NCI-H510A treated with DMSO at 0.1 percent for 48 hours (cell line): ENCODE data around the gene IVD.

Experiments
- DNase-seq: peaks from one replicate; lab custom pipeline; 2025; lab: John Stamatoyannopoulos, UW

Gene IVD

DNA sequence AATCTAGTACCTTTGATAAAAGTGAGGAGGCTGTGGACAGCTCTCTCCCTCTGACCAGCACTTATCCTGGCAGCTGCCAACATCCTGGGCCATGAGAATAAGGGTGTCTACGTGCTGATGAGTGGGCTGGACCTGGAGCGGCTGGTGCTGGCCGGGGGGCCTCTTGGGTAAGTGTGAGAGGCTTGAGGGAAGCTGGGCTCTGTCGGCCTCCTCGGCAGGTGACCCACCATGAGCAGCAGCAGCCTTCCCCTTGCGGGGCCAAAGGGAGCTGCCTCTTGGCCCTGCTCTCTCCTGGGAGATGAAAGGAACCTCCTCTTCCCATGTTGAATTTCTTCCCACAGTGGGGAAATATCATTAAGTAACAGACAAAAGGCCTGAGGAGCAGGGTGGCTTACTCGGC lies 9.2 kb downstream of the IVD start:
- no peak for DNase-seq

DNA sequence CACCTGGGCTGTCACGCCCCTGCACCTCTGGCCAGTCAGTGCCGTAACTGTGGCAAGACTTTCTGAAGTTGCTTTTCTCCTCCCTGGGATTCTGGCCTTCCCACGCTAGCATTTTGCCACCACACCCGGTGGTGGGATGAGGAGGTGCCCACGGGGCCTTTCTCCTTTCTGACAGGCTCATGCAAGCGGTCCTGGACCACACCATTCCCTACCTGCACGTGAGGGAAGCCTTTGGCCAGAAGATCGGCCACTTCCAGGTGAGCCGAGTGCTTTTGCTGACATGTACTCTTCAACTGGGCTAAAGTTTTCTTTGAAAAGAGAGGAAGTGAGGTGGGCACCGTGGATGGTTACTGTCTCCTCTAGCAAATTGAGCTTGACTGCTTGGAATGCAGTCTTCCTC lies 9.6 kb downstream of the IVD start:
- no peak for DNase-seq

DNA sequence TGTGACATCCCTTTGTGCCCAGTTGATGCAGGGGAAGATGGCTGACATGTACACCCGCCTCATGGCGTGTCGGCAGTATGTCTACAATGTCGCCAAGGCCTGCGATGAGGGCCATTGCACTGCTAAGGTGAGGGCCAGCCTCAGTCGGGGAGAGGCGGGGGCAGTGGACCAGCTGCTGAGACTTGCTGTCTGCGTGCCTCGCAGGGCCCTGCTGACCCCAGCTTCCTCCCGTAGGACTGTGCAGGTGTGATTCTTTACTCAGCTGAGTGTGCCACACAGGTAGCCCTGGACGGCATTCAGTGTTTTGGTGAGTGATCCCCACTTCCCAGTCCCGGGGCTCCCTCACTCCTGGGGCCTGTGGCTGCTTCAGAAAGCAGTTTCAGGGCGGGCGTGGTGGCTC lies 10.5 kb downstream of the IVD start:
- DNase-seq: no peak

DNA sequence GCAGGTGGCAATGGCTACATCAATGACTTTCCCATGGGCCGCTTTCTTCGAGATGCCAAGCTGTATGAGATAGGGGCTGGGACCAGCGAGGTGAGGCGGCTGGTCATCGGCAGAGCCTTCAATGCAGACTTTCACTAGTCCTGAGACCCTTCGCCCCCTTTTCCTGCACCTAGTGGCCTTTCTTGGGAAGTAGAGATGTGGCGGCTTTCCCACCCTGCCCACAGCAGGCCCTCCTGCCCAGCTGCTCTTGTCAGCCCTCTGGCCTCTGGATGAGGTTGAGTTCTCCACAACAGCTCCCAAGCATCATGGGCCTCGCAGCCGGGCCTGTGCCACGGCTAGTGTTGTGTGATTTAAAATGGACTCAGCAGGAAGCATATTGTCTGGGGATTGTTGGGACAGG lies 12.5 kb downstream of the IVD start:
- DNase-seq: no peak

DNA sequence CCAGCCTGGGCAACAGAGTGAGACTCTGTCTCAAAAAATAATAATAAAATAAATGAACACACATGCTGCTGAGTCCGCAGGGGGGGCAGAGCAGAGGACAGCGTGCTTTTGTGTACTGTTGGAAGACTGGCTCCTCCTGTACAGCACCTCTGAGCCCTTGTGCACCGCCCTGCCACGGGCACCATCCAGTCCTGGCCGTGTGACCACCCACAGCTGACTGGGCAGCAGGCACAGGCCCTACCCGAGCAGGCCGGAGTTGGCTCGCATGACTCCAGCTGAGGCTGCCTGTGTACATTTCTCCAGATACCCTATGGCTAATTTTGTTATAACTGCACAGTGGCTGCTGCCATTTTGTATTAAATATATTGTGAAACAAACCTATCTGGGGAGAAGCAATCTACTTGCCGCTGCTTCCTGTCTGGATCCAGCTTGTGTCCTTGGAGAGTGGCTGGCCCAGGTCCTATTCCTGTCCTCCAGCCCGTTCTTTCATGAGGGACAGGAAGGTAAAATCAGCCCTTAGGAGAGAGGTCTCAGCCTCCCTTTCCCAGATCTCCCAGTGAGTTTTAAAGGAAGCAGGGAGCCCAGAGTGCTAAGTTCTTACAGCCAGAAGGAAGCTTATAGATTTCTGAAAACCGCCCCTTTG lies 14.6 kb downstream of the IVD start:
- DNase-seq: no peak

DNA sequence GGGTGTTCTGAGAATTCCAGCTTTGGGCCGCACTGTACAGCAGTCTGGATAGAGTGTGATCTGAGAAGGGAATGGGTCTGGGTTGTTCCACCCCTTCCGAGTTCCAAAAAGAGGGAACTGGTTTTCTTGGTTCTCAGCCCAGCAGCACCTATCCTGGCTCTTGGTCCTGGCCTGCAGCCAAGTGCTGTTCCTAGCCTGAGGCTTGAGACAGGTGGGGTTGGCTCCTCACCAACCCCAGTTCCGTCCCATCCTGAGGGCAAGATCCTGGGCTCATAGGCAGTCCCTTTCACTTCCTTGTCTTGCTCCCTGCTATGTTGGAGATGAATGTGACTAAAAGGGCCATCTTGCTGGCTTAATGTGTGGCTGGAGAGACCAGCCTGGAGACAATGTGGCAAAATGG lies 15.2 kb downstream of the IVD start:
- DNase-seq: no peak

DNA sequence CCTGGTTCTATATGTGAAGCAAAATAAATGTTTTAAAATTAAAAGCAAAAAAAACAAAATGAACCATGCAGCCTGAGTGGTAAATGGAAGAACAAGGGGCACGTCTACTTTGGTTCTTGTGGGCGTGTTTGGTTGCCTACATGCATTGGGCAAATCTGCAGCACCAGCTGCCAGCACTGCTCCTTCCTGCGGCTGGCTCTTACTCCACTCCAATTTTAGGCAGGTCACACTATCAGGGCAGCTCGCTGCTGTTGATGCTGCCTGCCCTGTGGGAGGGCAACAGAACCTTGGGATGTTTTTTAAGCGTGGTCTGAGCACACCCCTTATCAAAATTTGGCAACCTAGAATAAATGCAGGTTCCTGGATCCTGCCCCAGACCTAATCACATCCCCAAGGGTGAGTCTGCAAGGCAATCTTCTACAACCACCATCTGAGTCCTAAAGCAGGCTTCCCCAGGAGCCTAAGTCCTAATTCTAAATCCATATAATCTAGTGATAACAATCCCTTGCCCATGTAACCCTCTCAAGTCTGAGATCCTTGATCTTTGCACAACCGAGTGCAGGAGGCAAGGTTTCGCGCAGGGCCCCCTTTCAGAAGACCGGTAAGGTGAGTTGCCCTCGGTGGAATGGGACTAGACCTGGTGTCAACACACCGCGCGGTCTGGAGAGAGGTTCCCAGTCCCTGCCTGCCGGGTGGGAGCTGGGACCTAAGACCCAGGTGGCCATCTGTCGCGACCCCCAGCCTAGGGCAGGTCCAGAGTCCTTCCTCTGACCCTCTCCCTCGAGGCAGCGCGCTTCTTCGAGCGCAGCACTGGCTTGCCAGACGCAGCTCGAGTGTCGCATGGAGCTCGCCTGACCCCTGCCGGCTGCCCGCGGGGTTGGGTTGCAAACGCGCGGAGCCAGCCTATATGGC lies 15.9 kb downstream of the IVD start:
- peak; percentile 40 for DNase-seq

DNA sequence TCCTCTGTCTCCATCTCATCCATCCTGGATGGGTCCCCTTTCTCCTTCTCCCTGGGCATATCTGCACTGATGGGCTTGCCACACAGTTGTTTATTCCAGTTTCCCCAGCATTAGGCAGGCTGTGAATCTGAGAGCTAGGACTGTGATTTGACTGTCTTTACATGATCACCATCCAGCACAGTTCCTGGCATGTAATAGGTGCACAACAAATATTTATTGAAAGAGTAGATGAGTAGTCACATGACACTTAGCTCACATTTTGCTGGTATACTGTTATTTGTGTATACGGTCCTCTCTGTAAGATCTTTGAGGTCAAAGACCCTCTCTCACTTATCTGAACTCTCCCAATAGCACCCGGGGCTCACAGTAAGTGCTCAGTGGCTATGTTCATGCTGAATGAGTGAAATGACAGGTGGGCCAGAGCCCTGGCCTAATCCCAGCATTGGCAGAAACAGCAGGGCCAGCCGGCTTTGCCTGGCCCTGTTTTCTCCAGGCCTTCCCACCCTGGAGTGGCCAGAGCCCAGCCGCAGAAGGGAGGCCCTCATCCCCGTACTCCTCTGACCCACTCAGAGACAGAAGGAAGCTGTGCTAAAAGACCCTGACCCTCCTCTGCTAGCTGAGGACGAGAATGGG lies 19.0 kb downstream of the IVD start:
- DNase-seq: no peak

DNA sequence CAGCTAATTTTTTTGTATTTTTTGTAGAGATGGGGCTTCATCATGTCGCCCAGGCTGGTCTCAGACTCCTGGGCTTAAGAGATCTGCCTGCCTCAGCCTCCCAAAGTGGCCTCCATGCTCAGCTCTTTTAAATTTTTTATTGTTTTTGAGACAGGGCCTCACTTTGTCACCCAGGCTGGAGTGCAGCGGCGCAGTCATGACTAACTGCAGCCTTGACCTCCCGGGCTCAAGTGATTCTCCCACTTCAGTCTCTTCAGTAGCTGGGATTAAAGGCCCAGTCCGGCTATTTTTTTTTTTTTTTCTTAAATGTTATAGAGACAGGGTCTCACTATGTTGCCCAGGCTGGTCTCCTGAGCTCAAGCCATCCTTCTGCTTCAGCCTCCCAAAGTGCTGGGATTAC lies 20.1 kb downstream of the IVD start:
- DNase-seq: no peak

DNA sequence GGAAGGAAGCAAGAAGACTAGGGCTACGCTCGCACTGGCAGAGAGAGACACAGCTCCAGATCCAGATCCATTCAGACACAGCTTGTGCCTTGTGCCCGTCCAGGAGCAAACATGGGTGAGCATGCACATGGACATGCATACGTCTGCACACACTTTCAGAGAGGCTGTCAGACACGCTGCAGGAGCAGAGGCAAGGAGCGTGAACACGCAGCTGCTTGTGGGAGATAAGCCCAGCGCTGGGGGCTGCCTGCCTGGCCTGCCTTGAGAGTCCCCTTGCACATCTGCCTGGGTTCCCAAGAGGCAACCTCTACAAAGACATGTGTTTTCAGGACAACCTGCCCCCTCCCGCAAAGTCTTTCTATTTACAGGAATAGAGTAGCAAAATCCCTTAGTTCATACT lies 21.6 kb downstream of the IVD start:
- no peak for DNase-seq

DNA sequence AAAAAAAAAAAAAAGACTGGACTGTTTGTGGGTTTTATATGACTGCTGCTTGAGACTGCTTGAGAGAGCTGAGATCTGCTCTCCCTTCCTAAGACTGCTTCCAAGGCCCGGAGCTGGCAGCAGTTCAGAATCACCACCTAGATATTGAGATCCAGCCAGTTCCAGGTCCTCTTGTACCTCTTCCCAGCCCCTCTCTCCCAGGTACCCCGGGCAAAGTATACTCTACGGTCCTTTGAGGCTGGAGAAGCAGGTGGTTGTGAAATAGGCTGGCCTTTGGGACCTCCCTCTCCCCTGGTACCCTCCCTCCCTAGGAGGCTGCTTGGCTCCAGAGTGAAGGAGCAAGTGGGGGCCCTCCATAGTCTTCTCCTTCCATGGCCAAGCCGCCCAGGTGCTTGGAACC lies 22.6 kb downstream of the IVD start:
- no peak for DNase-seq

DNA sequence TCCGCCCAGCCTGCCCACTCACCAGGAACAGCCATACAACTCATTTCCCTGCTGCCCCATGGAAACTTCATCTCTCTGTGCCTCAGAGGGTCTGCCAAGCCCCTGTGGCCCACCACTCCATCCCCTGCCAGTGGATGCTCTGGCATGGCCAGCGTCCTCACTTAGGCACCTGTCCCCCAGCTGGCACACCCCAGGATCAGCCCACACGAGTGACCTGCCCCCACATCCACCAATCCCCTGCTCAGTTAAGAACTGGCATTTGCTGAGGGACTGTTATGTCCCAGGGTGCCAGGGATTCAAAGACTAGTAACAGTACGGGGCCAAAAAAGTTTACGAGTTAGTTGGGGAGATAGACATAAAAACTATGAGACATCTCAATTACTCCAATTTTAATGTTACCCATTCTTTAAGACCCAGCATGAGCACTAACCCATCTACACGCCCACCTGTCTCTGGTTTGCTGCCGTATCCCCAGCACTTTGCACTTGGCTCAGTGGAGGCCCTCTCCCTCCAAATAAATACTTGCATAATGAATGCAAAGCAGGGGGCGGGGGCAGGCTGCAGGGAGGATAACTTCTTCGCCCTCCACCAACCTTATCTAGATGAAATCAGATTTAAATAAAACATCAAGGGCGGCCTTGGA lies 23.6 kb downstream of the IVD start:
- DNase-seq: no peak

DNA sequence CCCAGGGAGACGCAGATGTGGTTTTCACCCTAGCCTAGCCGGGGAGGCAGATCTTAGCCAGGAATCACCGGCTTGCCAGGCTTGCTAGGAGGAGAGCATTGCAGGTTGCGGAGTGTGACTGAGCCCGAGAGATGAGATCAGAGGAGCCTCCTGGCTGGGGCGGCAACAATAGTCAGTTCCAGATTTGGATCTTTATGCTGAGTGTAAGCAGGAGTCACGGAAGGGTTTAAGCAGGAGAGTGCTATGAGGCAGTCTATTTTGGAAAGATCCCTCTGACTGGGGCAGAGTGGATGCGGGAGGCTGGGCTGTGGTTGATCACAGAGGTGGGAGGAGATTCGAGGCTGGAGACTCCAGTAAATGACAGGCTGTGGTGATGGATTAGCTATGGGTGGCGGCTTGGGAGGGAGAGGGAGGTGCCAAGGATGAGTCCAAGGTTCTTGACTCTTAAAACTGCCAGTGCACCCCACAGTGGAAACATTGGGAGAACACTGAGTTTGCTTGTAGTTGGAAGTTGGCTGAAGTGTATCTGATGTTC lies 24.7 kb downstream of the IVD start:
- DNase-seq: no peak

DNA sequence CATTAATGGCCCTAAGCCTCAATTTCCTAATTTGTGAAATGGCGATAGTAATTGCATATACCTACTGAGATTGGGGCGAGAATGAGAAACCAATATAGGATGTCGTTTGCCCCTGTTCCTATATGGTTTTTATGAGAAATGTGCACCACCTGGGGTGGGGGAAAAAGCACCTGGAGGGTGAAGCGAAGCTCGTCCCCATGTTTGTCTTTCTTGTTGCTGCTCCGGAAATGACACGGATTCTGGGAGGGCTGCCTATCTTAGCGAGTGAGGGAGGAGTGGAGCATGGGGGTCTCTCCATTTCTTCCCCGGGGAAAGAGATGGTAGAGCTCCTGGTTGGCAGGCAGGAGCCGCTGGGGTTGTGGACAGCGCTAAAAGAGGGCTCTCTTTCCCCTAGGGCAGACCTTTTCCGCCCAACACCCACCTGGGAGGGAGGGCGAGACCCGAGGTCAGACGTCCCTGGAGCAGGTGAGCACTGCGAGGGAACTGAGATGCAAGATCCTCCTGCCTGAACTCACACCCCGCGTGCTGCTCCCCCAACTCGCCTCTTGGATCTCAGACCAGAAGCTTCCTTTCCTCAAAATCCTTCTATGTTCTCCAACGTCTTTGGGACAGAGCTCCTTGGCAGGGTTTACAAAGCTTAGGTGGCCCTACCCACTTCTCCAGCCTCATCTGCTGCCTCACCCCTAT lies 29.6 kb downstream of the IVD start:
- DNase-seq: no peak

DNA sequence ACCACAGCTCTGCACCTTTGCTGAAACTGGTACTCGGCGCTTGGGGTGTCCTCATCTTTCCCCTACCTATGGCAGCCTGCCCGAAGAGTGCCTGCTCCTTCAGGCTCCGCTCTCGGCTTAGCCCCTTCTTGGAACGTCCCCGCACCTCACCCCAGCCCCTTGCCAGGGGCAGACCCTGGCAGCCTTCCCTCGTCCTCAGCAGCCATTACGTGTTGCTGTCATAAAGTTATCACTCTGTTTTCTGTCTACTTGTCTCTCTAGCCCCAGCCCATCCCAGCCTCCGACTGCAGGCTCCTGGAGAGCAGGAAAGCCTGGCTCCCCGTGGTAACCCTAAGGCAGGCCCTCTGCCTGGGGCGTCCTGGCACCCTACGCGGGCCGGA lies 30.1 kb downstream of the IVD start:
- DNase-seq: no peak

DNA sequence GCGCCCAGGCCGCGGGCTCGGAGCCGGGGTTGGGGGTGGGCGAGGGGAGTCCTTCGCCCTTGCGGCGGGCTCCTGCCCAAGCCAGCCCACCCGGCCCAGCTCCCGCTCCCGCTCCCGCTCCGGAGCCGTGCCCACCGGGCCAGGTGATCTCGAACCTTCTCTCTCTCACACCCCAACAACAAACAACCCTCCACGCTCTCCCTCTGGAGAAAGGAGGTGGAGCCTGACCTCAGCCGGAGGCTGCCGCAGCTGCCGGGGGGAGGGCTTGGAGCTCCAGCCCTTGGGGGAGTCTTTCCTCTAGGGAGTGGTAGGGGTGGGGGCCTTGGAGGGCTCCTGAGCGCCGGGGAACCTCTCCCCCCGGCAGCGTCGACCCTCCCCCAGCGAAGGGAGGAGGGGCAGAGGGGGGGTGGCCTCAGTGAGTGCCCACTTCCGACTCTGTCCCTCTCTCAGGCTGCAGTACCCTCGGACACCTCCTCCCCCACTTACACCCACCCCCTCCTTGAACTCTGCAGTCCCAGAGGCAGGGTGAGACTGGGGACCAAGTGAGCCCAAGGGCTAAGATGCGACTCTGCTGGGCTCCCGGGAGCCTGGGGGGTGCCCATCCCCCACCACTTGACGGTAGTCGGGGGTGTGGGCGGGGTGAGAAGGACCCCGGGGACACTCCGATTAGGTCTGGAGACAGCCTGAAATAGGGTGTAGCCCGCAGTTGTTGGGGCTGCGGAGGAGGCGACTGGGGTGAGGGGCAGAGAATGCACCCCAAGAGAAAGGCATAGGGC lies 30.7 kb downstream of the IVD start:
- DNase-seq: no peak

DNA sequence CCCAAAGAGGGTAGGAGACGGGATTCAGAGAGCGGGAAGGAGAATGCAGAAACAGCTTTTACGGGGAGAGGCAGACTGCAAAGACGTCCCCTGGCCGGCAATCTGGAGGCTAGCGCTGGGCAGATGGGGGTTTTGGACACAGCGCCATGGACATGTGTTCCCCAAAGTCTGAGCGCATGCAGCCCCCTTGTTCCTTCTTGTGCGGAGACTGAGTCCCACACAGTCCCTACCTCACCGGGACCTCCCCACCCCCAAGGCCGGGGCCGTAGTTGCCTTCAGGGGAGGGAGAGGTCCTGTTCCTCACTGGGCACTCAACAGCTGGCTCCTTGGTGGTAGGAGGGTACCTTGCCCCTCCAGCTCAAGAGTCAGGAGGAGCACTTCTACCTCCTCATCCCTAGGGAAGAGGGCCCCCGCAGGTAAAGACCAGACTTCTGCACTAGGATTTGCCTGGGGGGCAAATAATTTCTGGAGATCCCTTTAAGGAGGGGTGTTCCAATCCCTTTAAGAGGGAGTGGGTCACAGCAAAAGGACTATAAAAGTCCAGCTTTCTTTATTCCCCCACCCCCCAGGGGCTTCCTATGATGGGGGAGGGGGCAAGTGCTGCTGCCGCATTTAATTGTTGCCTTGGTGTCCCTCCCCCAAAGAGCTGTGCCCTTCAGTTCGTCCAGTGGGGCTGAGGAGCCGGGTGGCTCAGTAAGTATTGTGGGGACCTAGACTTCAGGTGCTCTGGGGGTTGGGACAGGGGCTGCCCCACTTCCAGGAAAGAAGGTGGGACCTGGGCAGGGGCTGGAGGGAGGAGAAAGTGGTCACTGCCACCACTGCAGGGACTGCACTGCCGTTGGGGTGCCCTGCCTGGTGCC lies 31.5 kb downstream of the IVD start:
- DNase-seq: no peak

DNA sequence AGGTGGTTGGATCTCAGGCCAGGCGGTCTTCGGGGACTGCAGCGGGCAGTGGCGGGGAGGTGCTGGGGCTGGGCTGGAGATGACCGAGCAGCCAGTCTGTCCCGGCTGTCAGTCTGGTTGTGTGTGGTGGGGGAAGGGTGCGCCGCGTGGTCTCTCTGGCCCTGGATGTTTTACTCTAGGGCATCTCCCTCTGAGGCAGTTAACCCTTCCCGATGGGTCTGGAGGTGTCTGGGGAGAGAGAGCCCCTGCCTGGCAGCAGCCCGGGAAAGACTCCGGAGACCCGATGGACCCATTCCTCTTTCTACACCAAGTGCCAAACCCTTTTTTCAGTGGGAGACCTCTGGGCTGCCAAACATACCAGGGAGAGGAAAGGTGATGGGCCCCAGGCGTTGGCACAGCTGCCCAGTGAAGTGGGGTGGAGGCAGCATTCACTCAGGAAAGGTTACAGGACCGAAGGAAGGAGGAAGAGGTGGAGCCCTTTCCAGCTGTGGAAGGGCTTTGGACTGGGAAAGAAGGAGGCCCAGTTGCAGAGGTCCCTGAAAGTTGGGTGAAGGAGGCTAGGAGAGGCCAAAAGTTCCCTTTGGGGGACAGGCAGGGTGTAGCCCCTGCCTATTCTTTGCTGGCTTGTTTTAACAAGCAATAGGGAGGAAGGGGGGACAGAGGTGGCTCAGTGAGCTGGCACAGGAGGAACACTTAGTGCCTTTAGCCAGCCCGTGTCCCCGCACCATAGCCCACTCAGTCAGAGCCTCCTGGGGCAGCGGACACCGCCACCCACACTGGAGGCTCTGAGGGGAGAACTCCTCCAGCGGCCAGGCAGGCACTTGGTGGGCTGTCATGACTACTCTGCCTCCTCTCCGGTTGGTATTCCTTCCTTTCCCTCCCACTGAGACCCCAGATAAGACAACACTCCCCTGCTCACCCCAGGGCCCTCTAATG lies 32.4 kb downstream of the IVD start:
- DNase-seq: no peak

DNA sequence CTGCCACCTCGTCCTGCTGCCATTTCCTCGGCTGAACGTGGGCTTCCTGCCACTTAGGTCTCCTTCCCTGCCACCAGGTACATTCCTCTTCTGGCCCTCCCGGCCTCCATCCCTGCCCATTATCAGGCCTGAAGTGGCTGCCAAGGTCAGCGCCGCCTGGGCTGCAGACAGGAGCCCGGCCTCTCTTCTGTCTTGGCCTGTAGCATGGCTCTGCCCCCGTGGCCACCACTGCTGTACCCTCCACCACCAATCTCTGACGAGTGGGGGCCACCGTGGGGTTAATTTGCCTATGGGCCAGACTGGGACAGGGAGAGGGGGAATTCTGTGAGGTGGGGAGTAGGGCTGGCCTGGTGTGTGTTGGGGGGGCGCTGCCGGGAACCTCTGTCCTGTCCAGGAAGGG lies 33.1 kb downstream of the IVD start:
- DNase-seq: no peak
